Nucleus accumbens (tissue), 56 donors: ENCODE measurements around the gene LDLRAP1.

Experiments used
- DNase-seq, 56 donors: peaks; one replicate each; lab custom pipeline; 2025; lab: John Stamatoyannopoulos, UW

LDLRAP1 gene

GRCh38 chr1:25560788-25561187 is 17.4 kb downstream of the LDLRAP1 start:
- no peak for DNase-seq

GRCh38 chr1:25561421-25562100 is 18.2 kb downstream of the LDLRAP1 start:
- DNase-seq = no peak

GRCh38 chr1:25562101-25562927 is 18.9 kb downstream of the LDLRAP1 start:
- DNase-seq = no peak

GRCh38 chr1:25562928-25563283 is 19.5 kb downstream of the LDLRAP1 start:
- no peak for DNase-seq

GRCh38 chr1:25563330-25564215 is 20.2 kb downstream of the LDLRAP1 start:
- DNase-seq = peak in 55 of 56 donors; percentile 59 to 97 (median 90)

- DNase-seq = peak in 1 of 56 donors; percentile 12
Observed at GRCh38 chr1:25564777-25565574, 21.6 kb downstream of the LDLRAP1 start.

GRCh38 chr1:25565626-25566025 is 22.2 kb downstream of the LDLRAP1 start:
- no peak for DNase-seq

GRCh38 chr1:25566176-25566729 is 22.8 kb downstream of the LDLRAP1 start:
- no peak for DNase-seq

- peak in 51 of 56 donors; percentile 23 to 86 (median 63) for DNase-seq
Observed at GRCh38 chr1:25566730-25567341, 23.4 kb downstream of the LDLRAP1 start.

GRCh38 chr1:25567710-25568089 is 24.3 kb downstream of the LDLRAP1 start:
- no peak for DNase-seq

GRCh38 chr1:25568090-25568833 is 24.9 kb downstream of the LDLRAP1 start:
- DNase-seq = peak in 16 of 56 donors; percentile 16 to 63 (median 32)

- DNase-seq = peak in 13 of 56 donors; percentile 13 to 77 (median 20)
Observed at GRCh38 chr1:25568834-25569596, 25.6 kb downstream of the LDLRAP1 start.

- DNase-seq = peak in 7 of 56 donors; percentile 11 to 42 (median 24)
Observed at GRCh38 chr1:25569597-25570396, 26.4 kb downstream of the LDLRAP1 start.

- DNase-seq = peak in 1 of 56 donors; percentile 11
Observed at GRCh38 chr1:25570798-25571521, 27.6 kb downstream of the LDLRAP1 start.

- DNase-seq = no peak
Observed at GRCh38 chr1:25571522-25571970, 28.1 kb downstream of the LDLRAP1 start.

- DNase-seq = no peak
Observed at GRCh38 chr1:25572107-25572506, 28.7 kb downstream of the LDLRAP1 start.
